Measurements from ENCODE around the gene TRIP13. TPM values are rescaled to one million over a fixed set of nuclear protein-coding genes. Genes with fewer than 3 reads are reported as not detected.

The TRIP13 gene
- total RNA-seq, 1 experiment from 2014 or later: 42.6 TPM

DNA sequence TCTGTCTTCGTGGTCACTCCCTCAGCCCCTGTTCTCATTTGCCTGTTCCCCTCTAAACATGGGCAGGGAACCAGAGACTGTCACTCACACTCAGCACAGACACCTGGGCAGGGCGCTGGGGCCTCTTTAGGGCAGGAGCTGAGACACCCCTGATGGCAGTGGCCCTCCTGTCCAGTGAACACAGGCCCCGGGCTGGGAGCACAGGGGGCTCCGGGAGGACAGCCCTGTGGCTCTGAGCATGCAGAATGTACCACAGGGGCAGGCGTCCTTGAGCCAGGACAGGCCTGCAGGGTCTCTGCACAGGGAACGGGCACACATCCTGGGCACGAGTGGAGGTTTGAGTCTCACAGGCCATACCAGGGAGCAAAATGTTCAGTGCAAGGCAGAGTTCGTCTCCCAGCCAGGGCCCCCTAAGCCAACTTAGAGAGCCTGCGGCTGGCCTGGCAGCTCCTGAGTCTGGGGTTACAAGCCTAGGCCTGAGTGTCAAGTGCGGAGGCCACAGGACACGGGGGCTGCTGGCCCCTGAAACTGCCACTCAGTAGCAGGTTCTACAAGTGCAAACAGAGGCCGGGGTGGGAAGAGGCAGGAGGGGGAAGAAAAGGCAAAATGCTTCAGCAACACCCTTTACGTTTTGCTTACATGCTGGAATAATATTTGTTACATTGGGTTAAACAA lies 60.0 kb downstream of the TRIP13 start:
- Mint-ChIP-seq H3K9me3 (peaks cover 5% of the 10 kb centered on the region in 2 experiments; a peak in 4 of 5 replicates), H3K4me3 (no peak overlapping the region), H3K27ac (no peak overlapping the region), H3K4me1 (0 out of 4 replicates have a peak, but pooled peaks cover 0 to 2% of the 10 kb centered on the region in 2 experiments), H3K36me3 (ENCODE audit: insufficient read depth in 1 of 3, low read depth in 3 of 3) (no peaks in the 10 kb centered on the region), H3K27me3 (ENCODE audit: low read depth) (peaks cover 7% of the 10 kb centered on the region)
- no peak overlapping the region for H3K23ac ChIP-seq (ENCODE audit: insufficient read length, low read depth, low read length)
- no CpG with 5 or more reads among the region's 13 CpGs for WGBS (ENCODE audit: extremely low coverage, insufficient read length, low lambda C conversion rate)
- no peaks in the 10 kb centered on the region for H3K27me3 ChIP-seq (ENCODE audit: insufficient read depth, low read length)
- H2AFZ ChIP-seq (ENCODE audit: low read length): no peak overlapping the region
- H3K4ac ChIP-seq (ENCODE audit: low read depth, low read length): no peak overlapping the region
- H2BK20ac ChIP-seq (ENCODE audit: low read depth, low read length, poor library complexity, severe bottlenecking): no peak overlapping the region
- DNase-seq: no peak
- H2BK5ac ChIP-seq (ENCODE audit: insufficient read length, low read length): no peak overlapping the region
- H3K56ac ChIP-seq (ENCODE audit: insufficient read length, low read depth, low read length): no peak overlapping the region
- no peak overlapping the region for H3K4me2 ChIP-seq (ENCODE audit: insufficient read depth, insufficient read length, low read length)
- H4K20me1 ChIP-seq (ENCODE audit: control insufficient read depth, insufficient read depth, insufficient read length): no peaks in the 10 kb centered on the region
- no peak overlapping the region for H3K18ac ChIP-seq (ENCODE audit: insufficient read length, low read depth, low read length)
- no peak overlapping the region for H3K9ac ChIP-seq (ENCODE audit: extremely low read depth, insufficient read length, low read length)
- no peak for TF ChIP-seq CTCF (conservative IDR thresholded peaks at IDR 0.05)
- H3K79me1 ChIP-seq (ENCODE audit: insufficient read depth, low read depth, low read length, poor library complexity, severe bottlenecking): no peaks in the 10 kb centered on the region
- no peaks in the 10 kb centered on the region for H3K23me2 ChIP-seq (ENCODE audit: insufficient read length, low read depth, low read length, poor library complexity, severe bottlenecking)
- H2AK5ac ChIP-seq (ENCODE audit: insufficient read length, low read length): no peak overlapping the region
- no peak overlapping the region for H3K27ac ChIP-seq (ENCODE audit: insufficient read length, low read depth, low read length)
- no peak overlapping the region for H2BK15ac ChIP-seq (ENCODE audit: low read depth, low read length)
- H3K79me2 ChIP-seq (ENCODE audit: insufficient read depth, low read length): no peaks in the 10 kb centered on the region
- H4K91ac ChIP-seq (ENCODE audit: insufficient read length, low read depth, low read length): no peak overlapping the region
- H4K8ac ChIP-seq (replicated peaks; ENCODE audit: insufficient read length, low read depth, low read length): no peak overlapping the region
- H2BK12ac ChIP-seq (ENCODE audit: insufficient read length, low read depth, low read length): no peak overlapping the region
- H3K9me3 ChIP-seq (ENCODE audit: control insufficient read depth, low read depth, low read length): no peaks in the 10 kb centered on the region
- no peaks in the 10 kb centered on the region for H3K4me1 ChIP-seq (ENCODE audit: insufficient read depth, low read length)
- no peak overlapping the region for H4K5ac ChIP-seq (ENCODE audit: insufficient read length, low read depth, low read length)
- no peak overlapping the region; the same call in 1 of the 2 replicates for H3K14ac ChIP-seq (ENCODE audit: insufficient read depth, low read length)
- no peak overlapping the region for H2BK120ac ChIP-seq (ENCODE audit: low read depth, low read length, poor library complexity, severe bottlenecking)
- H3T11ph ChIP-seq (ENCODE audit: low read length): no peak overlapping the region

Measured in H9 (cell line).